GM19467 (cell line): ENCODE results near the gene PTTG1IP2.

ENCODE experiments used
- ATAC-seq: cut with Tn5 transposase; IDR thresholded peaks from one replicate; pipeline ENCODE4 v1.9.1; 2021; ENCODE audit warnings: mild to moderate bottlenecking, moderate library complexity; ENCODE audit not compliant: unreplicated experiment

Gene PTTG1IP2

DNA sequence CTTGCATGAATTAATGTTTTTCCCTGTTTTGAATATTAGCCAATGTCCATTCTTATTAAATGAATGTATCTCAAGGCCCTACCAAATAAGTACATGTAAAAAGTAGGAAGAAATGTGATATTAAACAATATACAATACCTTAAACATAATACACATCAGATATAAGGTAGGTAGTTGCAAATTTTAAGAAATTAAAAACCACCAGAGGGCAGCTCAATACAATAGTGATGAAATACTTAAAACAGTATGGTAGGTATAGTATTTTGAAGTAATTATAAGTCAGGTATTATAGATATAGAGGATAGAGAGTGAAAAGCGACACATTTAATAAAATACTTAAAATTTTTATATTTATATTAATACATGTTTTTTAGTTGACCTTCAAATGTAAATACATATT, 83.1 kb downstream of the PTTG1IP2 start:
- no peak for ATAC-seq

- no peak for ATAC-seq
These were observed 91.3 kb downstream of the PTTG1IP2 start for GRCh38 chr7:90560730-90561129.
